Muscle of leg (tissue), 11 donors: ENCODE measurements around the gene ATXN2. TPM values are rescaled to one million over a fixed set of nuclear protein-coding genes. Genes with fewer than 3 reads are reported as not detected.
A peak's percentile ranks its signal among the peaks of the same experiment; 100 is the strongest.

ENCODE experiments used
- DNase-seq: peaks from one replicate; pipeline ENCODE4 v3.0.0; 2013
- H3K27ac ChIP-seq: one replicate; pipeline ENCODE4 v1.5.1; 2013; ENCODE audit warnings: mild to moderate bottlenecking, low read length, control low read depth
- H3K27me3 ChIP-seq: one replicate; pipeline ENCODE4 v1.6.1; 2013; ENCODE audit warnings: low read length; ENCODE audit not compliant: control insufficient read depth, insufficient read depth
- H3K36me3 ChIP-seq: one replicate; pipeline ENCODE4 v1.6.1; 2013; ENCODE audit warnings: low read length; ENCODE audit not compliant: control insufficient read depth, insufficient read depth
- H3K4me1 ChIP-seq: one replicate; pipeline ENCODE4 v1.6.1; 2013; ENCODE audit warnings: low read length; ENCODE audit not compliant: control insufficient read depth, insufficient read depth
- H3K4me3 ChIP-seq: one replicate; pipeline ENCODE4 v1.5.1; 2013; ENCODE audit warnings: low read length, control low read depth
- H3K9me3 ChIP-seq: replicated peaks from 2 replicates; pipeline ENCODE4 v1.6.1; 2013; ENCODE audit warnings: low read depth, low read length; ENCODE audit not compliant: control insufficient read depth
- WGBS: methylation state at CpG from one replicate; pipeline ENCODE4 v1.1.5; 2013; ENCODE audit warnings: missing lambda C conversion rate; ENCODE audit not compliant: insufficient coverage; 5-methylcytosine and 5-hydroxymethylcytosine counted together
- polyA plus RNA-seq, 8 donors: library from polyadenylated mRNA; unstranded; fragments of 120-200 nt; gene quantifications; one replicate each; pipeline versions ENCODE4 v1.2.1 to v1.2.3, GENCODE V29; 2013; ENCODE audit warnings: inconsistent platforms in 1 of 8, low replicate concordance in 1 of 8; ENCODE audit not compliant: insufficient read length in 8 of 8, insufficient read depth in 1 of 8
- total RNA-seq: library from RNA; stranded (reverse); fragments of 120-200 nt; gene quantifications from one replicate; pipeline ENCODE4 v1.2.4, GENCODE V29; 2013

Gene ATXN2
- total and polyA plus RNA-seq, 9 donors, result 32.3 to 60.2 (median 50.0) TPM

DNA sequence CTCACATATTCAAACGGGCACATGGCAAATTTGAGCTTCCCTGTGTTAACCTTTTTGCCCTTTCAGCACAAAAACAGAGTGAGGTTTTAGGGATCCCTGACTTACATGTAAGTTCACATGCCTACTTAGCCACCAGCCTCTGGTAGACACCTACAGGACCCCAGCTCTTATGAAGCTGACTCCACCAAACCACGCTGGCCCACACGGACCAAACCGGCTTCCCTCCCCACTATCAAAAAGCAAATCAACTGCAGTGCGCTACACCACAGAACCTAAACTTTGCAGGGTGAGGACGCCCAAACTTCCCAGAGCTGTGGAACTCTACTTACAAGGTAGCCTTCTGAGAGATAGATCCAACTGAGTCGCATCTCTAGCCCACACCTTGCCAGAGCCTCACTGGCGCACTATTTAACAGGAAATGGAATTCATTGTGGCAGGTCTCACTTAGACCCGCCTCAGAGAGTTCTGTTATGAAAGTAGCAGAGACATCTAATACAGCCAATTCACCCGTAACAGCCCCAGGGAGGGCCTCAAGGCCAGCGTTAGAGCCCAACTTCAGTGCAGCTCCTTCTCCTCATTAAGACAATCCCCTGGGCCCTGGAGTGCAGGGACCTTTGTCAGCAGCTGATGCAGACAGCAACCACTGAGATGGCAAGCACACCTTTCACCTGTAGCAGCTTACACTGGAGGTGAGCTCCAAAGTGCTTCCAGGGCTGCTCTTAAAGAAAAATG lies 144.2 kb downstream of the ATXN2 start:
- Histone ChIP-seq H3K27me3 (no peaks in the 10 kb centered on the region), H3K4me1 (no peaks in the 10 kb centered on the region), H3K27ac (no peak overlapping the region), H3K9me3 (no peaks in the 10 kb centered on the region), H3K4me3 (no peak overlapping the region), H3K36me3 (peaks cover 58% of the 10 kb centered on the region)
- DNase-seq, result no peak
- WGBS, result 77% methylated on average over 8 of the region's 11 CpGs

DNA sequence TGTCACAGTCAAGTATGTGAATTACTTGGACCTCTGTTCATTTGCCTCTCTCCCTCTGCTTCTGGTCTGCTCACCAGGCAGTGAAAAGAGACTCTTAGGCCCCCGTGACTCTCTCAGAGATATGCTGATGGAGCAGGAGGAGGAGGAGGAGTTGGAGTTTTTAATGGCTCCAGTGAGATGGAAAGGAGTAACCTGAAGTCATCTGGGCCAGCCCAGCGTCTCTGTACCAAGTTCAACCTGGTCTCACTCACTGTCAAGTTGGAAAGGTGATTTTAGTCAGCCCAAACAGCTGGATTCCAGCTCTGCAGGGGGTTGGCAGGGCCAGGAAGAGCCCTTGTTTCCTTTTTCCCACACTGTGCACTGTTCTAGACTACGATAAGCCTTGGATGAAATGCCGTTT lies 144.8 kb downstream of the ATXN2 start:
- 72% methylated on average over 3 of the region's 4 CpGs for WGBS
- no peak overlapping the region for H3K4me3 ChIP-seq
- H3K9me3 ChIP-seq, result no peaks in the 10 kb centered on the region
- peaks cover 58% of the 10 kb centered on the region for H3K36me3 ChIP-seq
- H3K4me1 ChIP-seq, result no peaks in the 10 kb centered on the region
- no peaks in the 10 kb centered on the region for H3K27me3 ChIP-seq
- no peak for DNase-seq
- H3K27ac ChIP-seq, result no peak overlapping the region

DNA sequence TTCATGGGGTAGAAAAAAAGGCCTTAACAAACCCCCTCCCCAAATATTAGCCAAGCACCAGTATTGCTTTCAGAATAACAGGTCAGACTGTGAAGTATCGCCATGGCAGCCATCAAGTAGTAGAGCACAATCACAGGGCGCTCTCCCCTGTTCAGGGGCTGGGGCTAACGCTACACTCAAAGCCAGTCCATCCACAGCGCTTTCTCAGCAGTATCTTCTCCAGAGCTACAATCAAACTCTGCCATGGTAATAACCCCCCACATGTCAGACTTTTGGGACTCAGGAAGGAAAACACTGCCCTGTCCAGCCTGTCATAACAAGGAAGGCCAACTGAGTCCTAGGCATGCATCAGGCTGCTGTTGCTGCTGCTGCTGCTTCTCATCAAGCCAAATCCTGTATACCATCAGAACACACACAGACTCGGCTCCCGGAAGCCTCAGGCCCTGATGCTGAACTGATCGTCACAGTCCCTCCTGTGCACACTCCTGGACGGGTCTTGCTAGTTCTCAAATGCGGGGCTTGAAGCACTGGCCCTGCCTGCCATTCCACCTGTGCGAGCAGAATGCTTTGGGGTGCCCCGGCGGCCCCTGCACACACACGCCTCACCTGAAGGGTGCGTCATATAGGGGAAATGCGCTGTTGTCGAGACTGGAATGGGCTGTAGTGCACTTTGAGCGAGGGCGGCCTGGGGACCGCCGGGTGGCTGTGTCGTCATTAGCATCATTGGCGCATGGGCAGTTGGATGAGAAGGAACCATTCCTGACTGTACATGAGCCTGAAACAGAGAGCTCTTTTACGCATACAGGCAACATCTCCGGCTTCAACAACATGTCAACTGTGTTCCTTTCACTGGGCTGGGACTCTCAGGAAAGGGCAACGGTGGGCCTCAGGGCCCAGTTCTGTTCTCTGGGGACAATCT lies 145.8 kb downstream of the ATXN2 start:
- no peak overlapping the region for H3K27ac ChIP-seq
- H3K4me1 ChIP-seq, result peaks cover 4% of the 10 kb centered on the region
- H3K27me3 ChIP-seq, result no peaks in the 10 kb centered on the region
- H3K9me3 ChIP-seq, result no peaks in the 10 kb centered on the region
- 88% methylated on average over 25 of the region's 25 CpGs for WGBS
- H3K36me3 ChIP-seq, result peaks cover 64% of the 10 kb centered on the region
- no peak for DNase-seq
- H3K4me3 ChIP-seq, result no peak overlapping the region

DNA sequence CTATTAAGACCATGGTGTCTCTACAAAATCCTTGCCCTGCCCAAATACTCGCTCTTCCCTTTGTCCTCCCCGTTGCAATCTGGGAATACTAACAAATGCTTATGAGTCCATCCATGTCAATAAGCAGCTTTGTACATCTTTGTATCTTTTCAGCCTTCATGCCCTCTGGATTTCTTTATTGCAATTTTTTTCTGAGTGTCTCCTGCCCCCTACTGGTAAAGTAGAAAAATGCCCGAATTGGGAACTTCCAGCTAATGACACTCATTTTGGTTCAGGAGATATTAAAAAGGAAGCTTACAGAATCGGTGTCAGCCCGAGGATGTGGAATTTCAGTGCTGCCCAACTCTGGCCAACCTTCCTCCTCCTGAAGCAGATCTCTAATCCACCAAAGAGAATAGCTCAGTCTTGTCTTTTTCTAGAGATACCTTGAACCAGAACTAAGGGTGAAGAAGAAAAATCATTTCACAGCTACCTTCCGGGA lies 147.4 kb downstream of the ATXN2 start:
- Histone ChIP-seq H3K27ac (no peak overlapping the region), H3K9me3 (no peaks in the 10 kb centered on the region), H3K4me1 (peaks cover 16% of the 10 kb centered on the region), H3K36me3 (peaks cover 73% of the 10 kb centered on the region), H3K4me3 (no peak overlapping the region), H3K27me3 (no peaks in the 10 kb centered on the region)
- peak; percentile 61 for DNase-seq
- WGBS, result 56% methylated on average over 2 of the region's 6 CpGs

DNA sequence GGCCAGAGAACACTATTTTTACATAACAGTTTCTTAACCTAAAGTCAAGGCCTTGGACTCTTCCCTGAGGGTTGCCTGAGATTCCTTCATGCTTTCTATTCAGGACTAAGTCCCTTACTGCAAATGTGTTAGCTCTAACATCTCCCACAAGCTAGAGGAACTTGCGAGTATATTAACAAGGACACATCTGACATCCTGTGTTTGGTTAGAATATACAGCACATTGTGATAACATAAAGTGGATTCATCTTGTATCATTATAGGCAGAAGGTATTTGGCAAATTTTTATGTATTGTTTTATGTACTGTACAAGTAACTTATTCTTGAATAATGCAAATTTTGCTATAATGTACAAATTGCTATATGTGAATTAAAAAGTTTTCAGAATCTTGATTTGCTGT lies 147.9 kb downstream of the ATXN2 start:
- WGBS, result no CpG with 5 or more reads among the region's 1 CpG
- Histone ChIP-seq H3K9me3 (no peaks in the 10 kb centered on the region), H3K27ac (no peak overlapping the region), H3K36me3 (peaks cover 75% of the 10 kb centered on the region), H3K4me1 (peaks cover 21% of the 10 kb centered on the region), H3K27me3 (no peaks in the 10 kb centered on the region), H3K4me3 (no peak overlapping the region)
- DNase-seq, result no peak

DNA sequence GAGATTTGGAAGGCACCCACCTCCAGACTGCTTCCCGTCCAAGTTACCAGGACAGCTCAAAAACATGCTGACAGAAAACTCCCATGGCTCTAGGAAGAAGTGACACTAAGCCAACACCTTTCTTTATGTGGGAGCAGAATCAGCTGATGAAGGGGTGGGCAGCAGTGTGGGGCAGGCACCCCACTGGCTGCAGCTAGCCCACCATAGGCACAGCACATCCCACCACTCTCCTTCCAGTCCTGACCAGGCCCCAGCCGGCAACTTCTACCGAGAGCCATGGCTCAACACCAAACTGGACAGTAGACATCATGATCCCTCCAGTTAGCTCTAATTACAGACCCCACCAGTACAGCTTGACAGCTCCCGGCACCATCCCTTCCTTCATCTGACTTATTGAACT lies 148.4 kb downstream of the ATXN2 start:
- Histone ChIP-seq H3K27me3 (no peaks in the 10 kb centered on the region), H3K9me3 (no peaks in the 10 kb centered on the region), H3K4me3 (no peak overlapping the region), H3K4me1 (peaks cover 26% of the 10 kb centered on the region), H3K36me3 (peaks cover 72% of the 10 kb centered on the region), H3K27ac (no peak overlapping the region)
- DNase-seq, result no peak
- WGBS, result 97% methylated on average over 3 of the region's 4 CpGs

DNA sequence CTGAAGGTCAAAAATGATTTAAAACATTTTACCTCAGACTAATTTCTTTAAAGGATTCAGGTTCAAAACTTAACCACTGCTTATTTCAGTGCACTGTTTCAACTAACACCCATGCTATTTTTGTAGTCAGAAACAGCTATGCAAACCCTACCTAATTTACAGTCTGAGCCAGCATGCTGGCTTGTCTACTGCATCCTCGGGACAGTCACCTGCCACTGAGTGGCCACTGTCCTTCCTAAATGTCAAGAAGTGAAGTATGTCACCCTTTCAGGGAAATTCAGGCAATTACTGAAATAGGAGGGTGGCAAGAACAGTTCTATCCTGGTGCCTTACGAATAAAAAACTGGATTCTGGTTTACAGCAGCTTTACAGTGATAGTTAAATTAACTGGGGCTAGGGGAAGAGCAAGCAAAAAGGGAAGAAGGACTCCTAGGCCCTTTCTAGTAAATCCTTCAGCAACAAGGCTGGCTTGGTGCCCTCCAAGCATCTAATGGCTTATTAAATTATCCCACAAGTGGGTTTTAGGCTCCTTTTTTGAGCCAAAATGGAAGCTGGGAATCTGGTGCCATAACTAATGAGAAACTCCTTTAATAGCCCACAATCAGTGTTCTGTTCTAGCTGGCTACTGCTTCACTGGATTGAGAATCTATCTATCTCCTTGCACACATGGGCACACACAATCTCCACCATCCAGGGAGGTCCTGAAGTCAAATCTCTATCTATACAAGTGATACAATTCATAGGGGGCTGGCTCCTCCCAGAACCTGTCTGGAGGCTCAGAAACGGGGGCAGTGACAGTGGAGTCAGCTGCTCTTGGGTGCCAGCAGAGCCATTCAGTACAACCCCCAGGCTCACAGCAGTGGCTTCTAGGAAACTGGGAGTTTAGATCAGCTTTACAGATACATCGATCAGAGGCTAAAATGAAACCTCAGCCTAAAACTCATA lies 150.0 kb downstream of the ATXN2 start:
- Histone ChIP-seq H3K4me3 (no peak overlapping the region), H3K36me3 (peaks cover 67% of the 10 kb centered on the region), H3K27ac (no peak overlapping the region), H3K4me1 (peaks cover 41% of the 10 kb centered on the region), H3K9me3 (no peaks in the 10 kb centered on the region), H3K27me3 (no peaks in the 10 kb centered on the region)
- no peak for DNase-seq
- WGBS, result 75% methylated on average over 1 of the region's 4 CpGs

DNA sequence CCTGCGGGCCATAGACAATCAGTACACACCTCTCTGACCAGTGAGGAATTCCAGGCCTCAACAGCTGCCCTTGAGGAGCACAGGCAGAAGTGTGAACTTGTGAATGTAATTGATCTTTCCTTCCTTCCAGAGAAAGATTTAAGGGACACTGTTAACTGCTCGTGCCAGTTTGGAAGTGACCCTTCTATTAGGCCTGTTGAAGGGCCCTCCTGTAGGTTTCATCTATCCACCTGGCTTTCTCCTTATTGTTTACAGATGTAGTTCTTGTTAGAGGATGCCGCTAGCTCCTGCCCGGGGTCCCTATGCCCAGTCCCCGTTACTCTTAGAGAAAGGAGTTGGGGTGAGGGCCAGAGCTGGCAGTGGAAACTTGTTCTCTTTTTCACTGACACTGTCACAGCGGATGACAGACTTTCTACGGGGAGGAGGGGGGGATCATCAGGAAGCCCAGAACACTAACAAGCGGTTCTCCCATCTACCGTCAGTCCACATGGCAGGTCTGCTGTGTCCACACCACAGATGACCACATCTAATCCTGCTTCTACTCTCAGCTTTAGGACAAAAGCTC lies 150.8 kb downstream of the ATXN2 start:
- no peak for DNase-seq
- peaks cover 41% of the 10 kb centered on the region for H3K4me1 ChIP-seq
- peaks cover 63% of the 10 kb centered on the region for H3K36me3 ChIP-seq
- WGBS, result 87% methylated on average over 3 of the region's 9 CpGs
- no peaks in the 10 kb centered on the region for H3K27me3 ChIP-seq
- H3K4me3 ChIP-seq, result no peak overlapping the region
- no peak overlapping the region for H3K27ac ChIP-seq
- no peaks in the 10 kb centered on the region for H3K9me3 ChIP-seq

DNA sequence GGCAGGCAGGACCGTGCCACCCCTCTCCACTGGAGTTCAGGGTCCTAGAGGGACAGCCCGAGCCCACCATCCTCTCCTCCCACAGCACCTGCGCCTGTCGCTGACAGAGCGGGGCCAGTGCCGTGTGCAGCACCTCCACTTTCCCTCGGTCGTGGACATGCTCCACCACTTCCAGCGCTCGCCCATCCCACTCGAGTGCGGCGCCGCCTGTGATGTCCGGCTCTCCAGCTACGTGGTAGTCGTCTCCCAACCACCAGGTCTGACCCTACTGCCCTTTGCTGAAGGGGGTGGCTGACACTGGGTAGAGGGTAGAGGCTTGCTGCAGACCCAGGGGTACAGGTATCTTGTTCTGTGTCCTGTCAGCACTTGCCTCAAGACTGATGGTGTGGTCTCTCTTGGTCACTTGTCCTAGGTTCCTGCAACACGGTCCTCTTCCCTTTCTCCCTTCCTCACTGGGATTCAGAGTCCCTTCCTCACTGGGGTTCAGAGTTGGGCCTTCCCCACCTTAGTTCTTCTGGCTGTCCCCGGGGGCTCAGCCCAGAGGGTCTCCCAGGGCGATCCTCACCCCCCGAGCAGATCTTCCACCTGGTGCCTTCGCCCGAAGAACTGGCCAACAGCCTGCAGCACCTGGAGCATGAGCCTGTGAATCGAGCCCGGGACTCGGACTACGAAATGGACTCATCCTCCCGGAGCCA lies 151.4 kb downstream of the ATXN2 start:
- no peaks in the 10 kb centered on the region for H3K9me3 ChIP-seq
- H3K4me3 ChIP-seq, result no peak overlapping the region
- 82% methylated on average over 16 of the region's 28 CpGs for WGBS
- no peaks in the 10 kb centered on the region for H3K27me3 ChIP-seq
- H3K36me3 ChIP-seq, result peaks cover 64% of the 10 kb centered on the region
- peaks cover 47% of the 10 kb centered on the region for H3K4me1 ChIP-seq
- H3K27ac ChIP-seq, result no peak overlapping the region
- DNase-seq, result no peak
